DMS79 (cell line): ENCODE data around the gene ITLN1.
"Not testable (repeated sequence)": the region's sequence is repeated elsewhere in the genome, so short reads cannot be mapped to it uniquely, and the experiment has no call there.

Experiments
- DNase-seq: peaks from one replicate; lab custom pipeline; 2025; lab: John Stamatoyannopoulos, UW

The ITLN1 gene

GRCh38 chr1:160882582-160882981 is 2.4 kb downstream of the ITLN1 start:
- DNase-seq = no peak

GRCh38 chr1:160881264-160881663 is 3.7 kb downstream of the ITLN1 start:
- not testable (repeated sequence) for DNase-seq

GRCh38 chr1:160880216-160880615 is 4.8 kb downstream of the ITLN1 start:
- no peak for DNase-seq

DNA sequence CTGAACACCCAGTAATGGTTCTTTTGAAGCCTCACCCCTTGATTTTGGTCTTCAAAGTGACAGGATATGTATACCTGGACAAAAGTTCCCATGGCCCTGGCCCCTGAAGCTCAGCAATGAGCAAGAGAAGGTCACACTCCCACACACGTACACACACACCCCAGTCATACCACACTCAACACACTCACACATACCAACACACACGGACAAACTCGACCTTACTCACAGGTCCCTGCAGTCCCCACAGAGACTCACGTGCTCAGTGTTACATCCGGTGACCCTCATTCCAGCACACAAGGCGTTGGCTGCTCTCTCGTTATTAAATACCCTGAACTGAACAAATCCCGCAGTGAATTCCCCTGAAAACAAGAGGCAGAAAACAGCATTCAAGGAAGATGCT is 5.9 kb downstream of the ITLN1 start:
- DNase-seq = no peak

DNA sequence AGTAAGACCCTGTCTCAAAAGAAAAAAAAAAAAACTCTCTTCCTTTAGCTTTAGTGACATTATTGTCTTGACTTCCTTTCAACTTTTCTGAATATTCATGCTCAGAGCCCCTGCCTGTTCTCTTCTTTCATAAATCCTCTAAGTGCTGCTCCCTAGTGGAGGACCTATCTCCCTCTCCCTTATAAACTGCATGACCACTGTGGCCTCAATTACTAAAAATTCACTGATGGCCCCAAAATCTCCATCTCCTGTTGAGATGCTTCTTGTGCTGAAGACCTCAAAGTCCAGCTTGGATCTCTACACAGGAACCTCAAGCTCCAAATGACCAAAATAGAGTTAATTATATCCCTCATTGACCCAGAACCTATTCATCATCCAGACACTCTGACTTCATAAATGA is 7.8 kb downstream of the ITLN1 start:
- no peak for DNase-seq

DNA sequence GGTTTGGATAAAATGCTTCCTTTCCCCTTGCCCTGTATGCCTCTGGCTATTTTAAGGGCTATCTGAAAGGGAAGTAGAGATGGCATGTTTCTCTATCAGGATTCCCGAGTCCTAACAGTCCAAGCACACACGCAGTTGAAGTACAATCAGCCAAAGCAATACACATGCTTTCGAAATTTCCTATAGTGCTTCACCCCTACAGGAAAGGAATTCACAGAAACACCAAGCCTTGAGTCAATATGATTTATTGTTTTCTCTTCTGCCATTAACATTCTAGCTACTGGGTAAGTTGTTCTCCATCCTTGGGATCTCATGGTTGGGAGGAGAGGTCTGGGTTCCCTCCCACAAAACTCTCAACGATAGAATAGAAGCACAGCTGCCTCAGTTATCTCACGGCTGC is 8.7 kb downstream of the ITLN1 start:
- DNase-seq = no peak

GRCh38 chr1:160875591-160875990 is 9.4 kb downstream of the ITLN1 start:
- not testable (repeated sequence) for DNase-seq

DNA sequence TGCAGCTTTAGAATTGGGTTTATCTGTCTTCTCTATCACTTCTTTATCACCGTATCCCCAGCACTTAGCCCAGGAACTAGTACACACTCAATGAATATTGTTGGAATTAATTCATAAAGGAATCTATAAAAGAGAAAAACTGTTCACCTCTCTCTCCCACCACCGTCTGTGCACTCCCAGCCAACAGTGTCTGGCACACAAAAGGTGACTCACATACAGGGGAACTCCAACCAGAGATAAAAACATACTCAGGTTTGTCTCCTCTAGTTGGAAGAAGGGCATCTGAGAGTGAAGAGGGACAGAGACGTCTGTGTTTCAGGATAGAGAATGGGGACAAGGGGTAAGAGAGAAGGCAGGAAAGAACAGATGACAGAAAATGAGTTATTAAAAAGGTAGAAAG is 10.0 kb downstream of the ITLN1 start:
- no peak for DNase-seq

DNA sequence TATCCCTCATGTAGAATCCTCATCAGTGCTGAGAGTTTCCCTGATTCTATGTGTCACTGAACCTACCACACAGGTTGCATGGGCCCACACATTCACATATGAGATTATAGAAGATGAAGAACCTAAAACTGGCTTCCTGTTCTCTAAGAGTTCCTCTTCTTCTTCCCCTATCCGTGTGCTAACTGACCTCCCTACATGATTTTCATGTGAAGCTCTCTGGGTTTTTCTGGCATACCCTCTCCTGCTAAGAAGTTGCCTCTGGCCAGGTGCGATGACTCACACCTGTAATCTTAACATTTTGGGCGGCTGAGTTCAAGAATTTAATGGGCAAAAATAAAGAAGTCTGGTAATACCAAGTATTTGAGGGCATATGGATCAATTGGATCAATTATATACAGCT is 16.8 kb downstream of the ITLN1 start:
- no peak for DNase-seq

DNA sequence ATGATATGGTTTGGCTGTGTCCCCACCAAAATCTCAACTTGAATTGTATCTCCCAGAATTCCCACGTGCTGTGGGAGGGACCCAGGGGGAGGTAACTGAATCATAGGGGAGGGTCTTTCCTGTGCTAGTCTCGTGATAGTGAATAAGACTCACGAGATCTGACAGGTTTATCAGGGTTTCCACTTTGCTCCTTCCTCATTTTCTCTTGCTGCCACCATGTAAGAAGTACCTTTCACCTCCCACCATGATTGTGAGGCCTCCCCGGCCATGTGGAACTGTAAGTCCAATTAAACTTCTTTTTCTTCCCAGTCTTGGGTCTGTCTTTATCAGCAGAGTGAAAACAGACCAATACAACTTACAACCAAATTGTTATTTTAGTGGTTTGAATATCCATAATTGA is 17.3 kb downstream of the ITLN1 start:
- DNase-seq = not testable (repeated sequence)

DNA sequence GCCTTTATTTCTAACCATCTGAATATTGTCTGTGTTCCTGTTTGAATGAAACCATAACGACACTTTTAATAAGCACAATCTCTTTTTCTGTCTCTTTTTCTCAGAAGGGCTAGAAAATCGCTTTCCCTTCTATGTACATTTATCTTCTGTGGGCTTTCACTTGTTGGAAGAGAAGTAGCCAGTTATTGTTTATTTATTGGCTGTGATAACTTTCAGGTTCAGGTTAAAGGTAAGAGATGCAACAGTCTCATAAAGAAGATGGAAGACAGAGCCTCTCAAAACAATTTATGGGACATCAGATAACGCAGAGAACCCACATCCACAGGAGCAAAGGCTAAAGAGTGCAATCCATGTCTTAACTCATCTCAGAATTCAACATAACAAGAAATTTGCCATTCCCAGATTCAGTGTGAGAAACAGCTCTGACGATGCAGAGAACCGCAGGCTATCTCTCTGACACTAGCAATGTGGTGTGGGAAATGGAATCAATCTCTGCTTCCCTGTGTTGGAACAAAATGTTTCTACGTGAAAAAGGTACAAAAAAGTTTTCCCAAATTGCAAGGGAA is 18.2 kb downstream of the ITLN1 start:
- no peak for DNase-seq

GRCh38 chr1:160866001-160866694 is 18.8 kb downstream of the ITLN1 start:
- no peak for DNase-seq

- DNase-seq = no peak
Measured at GRCh38 chr1:160865337-160865736, 19.6 kb downstream of the ITLN1 start.

- DNase-seq = no peak
Measured at GRCh38 chr1:160864173-160864572, 20.8 kb downstream of the ITLN1 start.

DNA sequence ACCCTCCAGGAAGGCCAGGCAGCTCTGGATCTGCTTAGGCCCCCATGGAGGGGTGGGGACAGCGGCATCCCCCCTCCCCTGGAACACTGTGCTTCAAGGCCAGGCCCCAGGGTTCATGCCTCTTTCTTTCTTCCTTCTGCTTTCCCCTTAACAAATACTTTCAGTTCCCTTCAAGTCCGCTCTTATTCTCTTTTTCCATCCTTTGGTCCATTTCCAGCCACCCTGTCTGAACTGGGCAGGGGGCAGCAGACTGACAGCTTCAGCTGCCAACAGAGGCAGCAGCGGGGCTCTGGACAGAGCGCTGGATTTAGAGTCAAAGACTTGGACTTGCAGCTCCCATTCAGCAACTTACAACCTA is 21.2 kb downstream of the ITLN1 start:
- DNase-seq = no peak

- DNase-seq = no peak
Measured at GRCh38 chr1:160863061-160863773, 21.8 kb downstream of the ITLN1 start.

GRCh38 chr1:160862203-160863060 is 22.5 kb downstream of the ITLN1 start, which contains the start of gene CD244:
CD244 (minus strand) TSS chr1:160862887; CDS start chr1:160862677, 210 bp downstream.
- no peak for DNase-seq

- no peak for DNase-seq
Measured at GRCh38 chr1:160860840-160861505, 24.0 kb downstream of the ITLN1 start.

DNA sequence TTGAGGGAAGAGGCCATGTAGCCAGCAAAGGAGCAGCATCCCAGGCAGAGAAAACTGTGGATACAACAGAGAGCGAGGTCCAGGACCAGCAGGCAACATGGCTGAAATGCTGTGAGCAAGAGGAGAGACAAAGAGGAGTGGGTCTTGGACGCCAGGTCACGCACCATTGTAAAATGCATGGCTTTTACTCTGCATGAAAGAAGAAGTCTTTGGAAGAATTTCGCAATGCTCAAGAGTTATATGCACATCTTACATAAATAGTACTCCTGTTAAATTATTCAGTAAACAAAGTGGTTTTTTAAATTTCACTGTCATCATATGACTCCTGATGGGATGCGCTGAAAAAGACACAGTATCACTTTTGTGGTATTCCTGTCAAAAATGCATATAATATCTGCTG is 25.8 kb downstream of the ITLN1 start:
- no peak for DNase-seq

DNA sequence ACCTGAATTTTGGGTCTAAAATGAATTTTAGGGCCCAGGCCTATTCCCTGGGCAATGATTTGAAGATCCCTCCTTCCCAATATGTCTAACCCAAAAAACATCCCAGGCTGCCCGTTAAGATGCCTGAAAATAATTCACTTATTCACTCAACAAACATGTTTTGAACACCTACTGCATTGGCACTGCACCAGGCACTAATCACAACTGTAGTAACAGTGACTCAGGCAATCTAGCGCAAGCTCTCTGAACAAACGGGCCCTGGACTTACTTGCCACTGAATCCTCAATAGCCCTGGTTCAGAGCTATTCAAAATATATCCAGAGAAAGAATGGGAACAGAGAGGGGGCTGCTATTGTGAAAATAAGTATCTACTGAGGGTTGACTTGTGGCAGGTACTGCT is 26.5 kb downstream of the ITLN1 start:
- no peak for DNase-seq

DNA sequence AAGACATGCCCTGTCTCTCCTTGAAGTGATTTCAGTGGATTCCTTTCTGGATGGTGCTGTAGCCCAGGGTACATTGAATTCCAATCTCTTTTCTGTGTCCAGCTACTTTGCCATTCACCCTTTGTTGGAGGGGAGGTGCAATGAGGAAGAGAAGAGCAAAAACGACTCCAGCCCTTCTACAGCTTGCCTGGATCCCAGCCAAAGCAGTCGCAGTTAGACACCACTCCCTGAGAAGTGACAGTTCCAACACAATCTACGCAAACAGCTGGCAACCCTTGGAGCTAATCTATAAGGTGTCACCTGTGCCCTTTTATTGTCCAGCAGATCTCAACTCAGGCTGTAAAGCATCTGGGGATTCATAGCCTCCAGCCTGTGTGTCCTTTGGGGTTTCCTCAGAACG is 26.9 kb downstream of the ITLN1 start:
- DNase-seq = no peak
